Astrocyte (in vitro differentiated cells and primary cell): ENCODE measurements around the gene FLOT2. TPM values are rescaled to one million over a fixed set of nuclear protein-coding genes. Genes with fewer than 3 reads are reported as not detected.
"Not testable (repeated sequence)": the region's sequence is repeated elsewhere in the genome, so short reads cannot be mapped to it uniquely, and the experiment has no call there.

ENCODE experiments used
- DNase-seq: peaks from one replicate; pipeline ENCODE4 v3.0.0-alpha.2; 2010; ENCODE audit warnings: low read depth
- FAIRE-seq: peaks from 2 replicates; lab custom pipeline; 2011; peaks lifted over from hg19 to GRCh38; lab: Jason Lieb, UNC
- H2AFZ ChIP-seq: 2 replicates; pipeline ENCODE4 v1.6.0; 2012; ENCODE audit warnings: low read depth, low read length, inconsistent platforms
- H3K27ac ChIP-seq: 2 replicates; pipeline ENCODE4 v1.5.1; 2011; ENCODE audit warnings: low read depth, low read length, inconsistent platforms
- H3K27me3 ChIP-seq: 2 replicates; pipeline ENCODE4 v1.6.0; 2011; ENCODE audit warnings: low read length, inconsistent platforms; ENCODE audit not compliant: insufficient read depth
- H3K36me3 ChIP-seq: 2 replicates; pipeline ENCODE4 v1.5.1; 2011; ENCODE audit warnings: low read length, inconsistent platforms; ENCODE audit not compliant: insufficient read depth
- H3K4me1 ChIP-seq: 2 replicates; pipeline ENCODE4 v1.5.1; 2011; ENCODE audit warnings: low read length, inconsistent platforms; ENCODE audit not compliant: insufficient read depth
- H3K4me2 ChIP-seq: 2 replicates; pipeline ENCODE4 v1.6.0; 2012; ENCODE audit warnings: low read length, inconsistent platforms
- H3K4me3 ChIP-seq: 2 replicates; pipeline ENCODE4 v1.5.1; 2011; ENCODE audit warnings: low read depth, mild to moderate bottlenecking, low read length, inconsistent platforms; ENCODE audit not compliant: insufficient read depth
- H3K79me2 ChIP-seq: 2 replicates; pipeline ENCODE4 v1.6.0; 2012; ENCODE audit warnings: mild to moderate bottlenecking, low read length, inconsistent platforms; ENCODE audit not compliant: insufficient read depth
- H3K9ac ChIP-seq: 2 replicates; pipeline ENCODE4 v1.6.0; 2012; ENCODE audit warnings: mild to moderate bottlenecking, low read length, inconsistent platforms
- H3K9me3 ChIP-seq: 2 replicates; pipeline ENCODE4 v1.5.1; 2012; ENCODE audit warnings: low read depth, mild to moderate bottlenecking, low read length, inconsistent platforms; ENCODE audit not compliant: insufficient read depth
- H4K20me1 ChIP-seq: 2 replicates; pipeline ENCODE4 v1.6.0; 2012; ENCODE audit warnings: low read length, inconsistent platforms; ENCODE audit not compliant: insufficient read depth
- H3K27ac Mint-ChIP-seq: one replicate; pipeline ENCODE4 v1.8.0; 2021; ENCODE audit warnings: mild to moderate bottlenecking, mixed read lengths; ENCODE audit not compliant: unreplicated experiment
- H3K27me3 Mint-ChIP-seq: one replicate; pipeline ENCODE4 v1.8.0; 2021; ENCODE audit warnings: low read depth, mixed read lengths; ENCODE audit not compliant: unreplicated experiment
- H3K36me3 Mint-ChIP-seq: one replicate; pipeline ENCODE4 v1.8.0; 2021; ENCODE audit warnings: low read depth, mixed read lengths; ENCODE audit not compliant: unreplicated experiment
- H3K4me1 Mint-ChIP-seq: one replicate; pipeline ENCODE4 v1.8.0; 2021; ENCODE audit warnings: low read depth, mixed read lengths; ENCODE audit not compliant: unreplicated experiment
- H3K4me3 Mint-ChIP-seq: one replicate; pipeline ENCODE4 v1.8.0; 2021; ENCODE audit warnings: mild to moderate bottlenecking, moderate library complexity, mixed read lengths; ENCODE audit not compliant: unreplicated experiment
- H3K9me3 Mint-ChIP-seq: one replicate; pipeline ENCODE4 v1.8.0; 2021; ENCODE audit warnings: mild to moderate bottlenecking, mixed read lengths; ENCODE audit not compliant: unreplicated experiment
- CTCF ChIP-seq: IDR thresholded peaks from 2 replicates; pipeline ENCODE4 v1.5.1; 2011; ENCODE audit warnings: low read depth, mild to moderate bottlenecking, inconsistent platforms, low read length, moderate library complexity; ENCODE audit not compliant: insufficient read depth
- EZH2 ChIP-seq: IDR thresholded peaks from 2 replicates; pipeline ENCODE4 v1.6.1; 2012; ENCODE audit warnings: mild to moderate bottlenecking, low read length, inconsistent platforms; ENCODE audit not compliant: insufficient read depth
- total RNA-seq: library from RNA; stranded (reverse); gene quantifications from 2 replicates; pipeline ENCODE4 v1.2.1, GENCODE V29; 2021

Gene FLOT2
- total RNA-seq, 1 donor from 2014 or later, result 84.4 TPM

GRCh38 chr17:28906276-28906675 is 8.7 kb upstream of the FLOT2 start:
- H3K9ac ChIP-seq, result no peak overlapping the region
- H4K20me1 ChIP-seq, result peaks cover 68% of the 10 kb centered on the region
- FAIRE-seq (no peak), DNase-seq (no peak)
- no peak overlapping the region for H3K4me2 ChIP-seq
- H3K4me3 ChIP-seq, result no peak overlapping the region
- no peak overlapping the region for H2AFZ ChIP-seq
- H3K27ac ChIP-seq, result no peak overlapping the region
- TF ChIP-seq EZH2 (no peak), CTCF (no peak)
- Mint-ChIP-seq H3K9me3 (no peaks in the 10 kb centered on the region), H3K36me3 (peaks cover 29% of the 10 kb centered on the region), H3K27me3 (no peaks in the 10 kb centered on the region), H3K27ac (no peak overlapping the region), H3K4me1 (peaks cover 16% of the 10 kb centered on the region), H3K4me3 (no peak overlapping the region)
- H3K36me3 ChIP-seq, result peaks cover 49% of the 10 kb centered on the region
- no peaks in the 10 kb centered on the region for H3K27me3 ChIP-seq
- peaks cover 18% of the 10 kb centered on the region for H3K4me1 ChIP-seq
- no peaks in the 10 kb centered on the region for H3K9me3 ChIP-seq
- no peaks in the 10 kb centered on the region for H3K79me2 ChIP-seq

- H3K4me1 Mint-ChIP-seq, result peaks cover 16% of the 10 kb centered on the region
- peaks cover 25% of the 10 kb centered on the region for H3K36me3 Mint-ChIP-seq
- no peak overlapping the region for H3K4me3 Mint-ChIP-seq
- Histone ChIP-seq H4K20me1 (peaks cover 54% of the 10 kb centered on the region), H3K27me3 (no peaks in the 10 kb centered on the region), H2AFZ (no peak overlapping the region), H3K9me3 (no peaks in the 10 kb centered on the region), H3K27ac (no peak overlapping the region), H3K79me2 (no peaks in the 10 kb centered on the region), H3K4me3 (no peak overlapping the region), H3K4me1 (peaks cover 18% of the 10 kb centered on the region), H3K4me2 (no peak overlapping the region), H3K36me3 (peaks cover 34% of the 10 kb centered on the region), H3K9ac (no peak overlapping the region)
- FAIRE-seq (no peak), DNase-seq (no peak)
- H3K9me3 Mint-ChIP-seq, result no peaks in the 10 kb centered on the region
- peaks cover 1% of the 10 kb centered on the region for H3K27me3 Mint-ChIP-seq
- TF ChIP-seq EZH2 (no peak), CTCF (no peak)
- H3K27ac Mint-ChIP-seq, result no peak overlapping the region
Observed at GRCh38 chr17:28904800-28905199, 7.3 kb upstream of the FLOT2 start.

DNA sequence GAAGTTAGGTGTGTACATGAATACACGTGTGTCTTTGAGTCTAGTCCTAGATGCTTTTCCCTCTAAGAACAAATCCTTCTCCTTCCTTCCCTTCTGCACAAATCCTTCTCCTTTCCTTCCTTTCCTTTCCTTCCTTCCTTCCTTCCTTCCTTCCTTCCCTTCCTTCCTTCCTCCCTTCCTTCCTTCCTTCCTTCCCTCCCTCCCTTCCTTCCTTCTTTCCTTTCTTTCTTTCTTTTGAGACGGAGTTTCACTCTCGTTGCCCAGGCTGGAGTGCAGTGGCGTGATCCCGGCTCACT is 6.0 kb upstream of the FLOT2 start:
- H2AFZ ChIP-seq, FAIRE-seq, H3K27me3 Mint-ChIP-seq, H3K9me3 ChIP-seq, H3K27ac ChIP-seq, H3K27me3 ChIP-seq, H3K79me2 ChIP-seq, DNase-seq, H3K9me3 Mint-ChIP-seq: not testable (repeated sequence)
- H3K4me3 ChIP-seq, result peak overlapping the region; percentile 64
- peak overlapping the region; percentile 93 for H3K4me2 ChIP-seq
- Mint-ChIP-seq H3K36me3 (peaks cover 20% of the 10 kb centered on the region), H3K27ac (peak overlapping the region; percentile 30), H3K4me1 (peaks cover 13% of the 10 kb centered on the region), H3K4me3 (peak overlapping the region; percentile 70)
- H3K9ac ChIP-seq, result peak overlapping the region; percentile 19
- peaks cover 32% of the 10 kb centered on the region for H3K36me3 ChIP-seq
- peaks cover 46% of the 10 kb centered on the region for H4K20me1 ChIP-seq
- H3K4me1 ChIP-seq, result peaks cover 10% of the 10 kb centered on the region
